ENCODE results near the gene MED27.
"Not testable (repeated sequence)": the region's sequence is repeated elsewhere in the genome, so short reads cannot be mapped to it uniquely, and the experiment has no call there.

The MED27 gene

DNA sequence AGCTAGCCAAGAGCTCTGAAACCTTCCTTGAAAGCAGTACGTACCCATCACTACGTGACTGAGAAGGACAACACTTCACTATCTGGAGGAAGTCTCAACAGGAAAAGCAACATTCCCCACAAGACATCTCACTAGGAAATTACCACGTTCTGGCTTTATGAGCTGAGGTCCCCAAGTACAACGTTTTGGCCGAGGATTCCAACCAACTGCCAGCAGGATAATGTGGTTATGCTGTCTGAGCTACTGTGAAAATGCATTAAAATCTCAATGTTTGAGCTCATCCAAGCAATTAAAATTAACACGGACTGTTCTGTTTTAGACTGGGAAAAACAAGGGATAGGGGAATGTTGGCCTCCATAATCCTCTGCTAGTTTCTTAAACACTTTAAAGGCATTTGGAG is 16.4 kb downstream of the MED27 start:
- H3K9me3 ChIP-seq (ENCODE audit: insufficient read depth, low read length) = peaks cover 13% of the 10 kb centered on the region; the same call in 1 of the 2 replicates
- no peak for TF ChIP-seq YY1 (IDR thresholded peaks at IDR 0.05; ENCODE audit: insufficient read depth, insufficient read length)
- TF ChIP-seq ZNF274 (IDR thresholded peaks at IDR 0.05; ENCODE audit: low read depth, low read length) = no peak
- no peak for TF ChIP-seq SUZ12 (IDR thresholded peaks at IDR 0.05; ENCODE audit: extremely low read depth, insufficient read depth, insufficient read length)
- H3K4me1 ChIP-seq (ENCODE audit: insufficient read depth, insufficient read length) = peaks cover 5% of the 10 kb centered on the region
- DNase-seq (ENCODE audit: low read depth, low spot score) = no peak
- H3K36me3 ChIP-seq (ENCODE audit: insufficient read depth, insufficient read length, low read length) = peaks cover 10% of the 10 kb centered on the region
- no peak overlapping the region for H3K4me3 ChIP-seq (ENCODE audit: insufficient read length, low read depth)
- H3K27me3 ChIP-seq (ENCODE audit: insufficient read depth, insufficient read length) = no peaks in the 10 kb centered on the region
- H3K9ac ChIP-seq (ENCODE audit: insufficient read length, low read depth) = no peak overlapping the region

DNA sequence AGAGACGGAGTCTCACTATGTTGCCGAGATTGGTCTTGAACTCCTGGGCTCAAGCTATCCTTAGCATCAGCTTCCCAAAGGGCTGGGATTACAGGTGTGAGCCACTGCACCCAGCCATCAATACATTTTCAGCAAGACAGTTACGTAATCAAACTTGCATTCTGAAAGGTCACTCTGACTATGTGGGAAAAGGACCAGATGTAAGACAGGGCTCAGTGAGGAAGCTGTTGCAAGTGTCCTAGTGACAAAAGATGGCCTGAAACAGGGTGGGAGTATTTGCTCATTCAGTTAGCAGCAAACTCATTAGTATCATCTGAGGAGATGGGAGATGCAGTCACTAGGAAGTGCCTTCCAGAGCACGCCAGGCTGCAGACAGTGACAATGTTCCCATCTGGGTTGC is 16.9 kb downstream of the MED27 start:
- Histone ChIP-seq H3K36me3 (ENCODE audit: insufficient read depth, insufficient read length, low read length) (peaks cover 7% of the 10 kb centered on the region), H3K4me3 (ENCODE audit: insufficient read length, low read depth) (no peak overlapping the region), H3K9ac (ENCODE audit: insufficient read length, low read depth) (no peak overlapping the region), H3K9me3 (ENCODE audit: insufficient read depth, low read length) (peaks cover 15% of the 10 kb centered on the region; the same call in 1 of the 2 replicates), H3K4me1 (ENCODE audit: insufficient read depth, insufficient read length) (peaks cover 3% of the 10 kb centered on the region), H3K27me3 (ENCODE audit: insufficient read depth, insufficient read length) (no peaks in the 10 kb centered on the region)
- DNase-seq (ENCODE audit: low read depth, low spot score) = no peak
- TF ChIP-seq SUZ12 (IDR thresholded peaks at IDR 0.05; ENCODE audit: extremely low read depth, insufficient read depth, insufficient read length) (no peak), YY1 (IDR thresholded peaks at IDR 0.05; ENCODE audit: insufficient read depth, insufficient read length) (no peak), ZNF274 (IDR thresholded peaks at IDR 0.05; ENCODE audit: low read depth, low read length) (no peak)

DNA sequence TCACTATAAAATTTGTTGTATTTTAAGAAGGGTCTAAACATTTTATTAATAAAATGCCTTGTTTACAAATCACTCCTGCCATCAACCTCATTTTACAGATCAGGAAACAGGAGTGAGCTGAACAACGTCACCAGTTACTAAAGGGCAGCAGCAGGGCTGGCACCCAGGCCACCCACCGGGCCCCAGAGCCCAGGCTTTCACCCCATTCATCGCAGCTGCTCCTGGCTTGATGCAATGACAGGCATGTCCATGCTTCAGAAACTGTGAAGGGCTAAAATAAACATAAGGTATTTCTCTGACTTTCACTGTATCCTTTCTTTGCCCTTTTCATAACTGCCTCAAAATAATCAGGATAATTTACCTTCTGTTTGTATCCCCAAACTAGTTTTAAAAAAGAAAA is 18.1 kb downstream of the MED27 start:
- no peak for DNase-seq (ENCODE audit: low read depth, low spot score)
- Histone ChIP-seq H3K9ac (ENCODE audit: insufficient read length, low read depth) (no peak overlapping the region), H3K4me3 (ENCODE audit: insufficient read length, low read depth) (no peak overlapping the region), H3K9me3 (ENCODE audit: insufficient read depth, low read length) (peaks cover 15% of the 10 kb centered on the region; the same call in 1 of the 2 replicates), H3K36me3 (ENCODE audit: insufficient read depth, insufficient read length, low read length) (peaks cover 11% of the 10 kb centered on the region), H3K4me1 (ENCODE audit: insufficient read depth, insufficient read length) (peaks cover 3% of the 10 kb centered on the region), H3K27me3 (ENCODE audit: insufficient read depth, insufficient read length) (no peaks in the 10 kb centered on the region)
- no peak for TF ChIP-seq ZNF274 (IDR thresholded peaks at IDR 0.05; ENCODE audit: low read depth, low read length)
- no peak for TF ChIP-seq SUZ12 (IDR thresholded peaks at IDR 0.05; ENCODE audit: extremely low read depth, insufficient read depth, insufficient read length)
- TF ChIP-seq YY1 (IDR thresholded peaks at IDR 0.05; ENCODE audit: insufficient read depth, insufficient read length) = no peak

DNA sequence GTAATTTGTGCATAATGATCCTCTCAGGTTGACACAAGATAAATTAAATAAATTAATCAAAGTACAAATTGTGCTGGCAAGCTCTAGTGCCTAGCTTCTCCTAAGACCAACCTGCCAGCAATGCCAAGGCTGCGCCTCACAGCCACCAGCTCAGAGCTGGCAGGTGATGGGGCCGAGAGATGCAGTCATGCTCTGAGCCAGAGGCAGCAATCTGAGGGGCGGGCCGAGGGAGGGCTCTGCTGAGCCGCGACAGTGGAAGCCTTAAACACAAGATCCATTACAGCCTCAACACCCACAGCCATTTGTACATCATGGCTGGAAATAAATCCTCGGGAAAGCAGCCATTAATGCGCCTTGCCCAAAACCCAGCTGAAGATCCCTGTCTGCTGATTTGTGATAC is 20.3 kb downstream of the MED27 start:
- Histone ChIP-seq H3K9ac (ENCODE audit: insufficient read length, low read depth) (no peak overlapping the region), H3K27me3 (ENCODE audit: insufficient read depth, insufficient read length) (no peaks in the 10 kb centered on the region)

DNA sequence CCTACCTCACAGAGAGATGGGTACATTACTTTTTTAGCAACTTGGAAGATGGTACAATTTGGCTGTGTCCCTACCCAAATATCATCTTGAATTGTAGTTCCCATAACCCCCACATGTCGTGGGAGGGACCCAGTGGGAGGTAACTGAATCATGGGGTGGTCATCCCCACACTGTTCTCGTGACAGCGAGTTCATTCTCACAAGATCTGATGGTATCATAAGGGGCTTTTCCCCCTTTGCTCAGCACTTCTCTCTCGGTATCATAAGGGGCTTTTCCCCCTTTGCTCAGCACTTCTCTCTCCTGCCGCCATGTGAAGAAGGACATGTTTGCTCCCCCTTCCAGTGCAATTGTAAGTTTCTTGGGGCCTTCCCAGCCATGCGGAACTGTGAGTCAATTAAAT is 21.4 kb downstream of the MED27 start:
- H3K4me3 ChIP-seq (ENCODE audit: insufficient read length, low read depth); DNase-seq (ENCODE audit: low read depth, low spot score); H3K4me1 ChIP-seq (ENCODE audit: insufficient read depth, insufficient read length); H3K27me3 ChIP-seq (ENCODE audit: insufficient read depth, insufficient read length); H3K36me3 ChIP-seq (ENCODE audit: insufficient read depth, insufficient read length, low read length); H3K9ac ChIP-seq (ENCODE audit: insufficient read length, low read depth): not testable (repeated sequence)
- peaks cover 15% of the 10 kb centered on the region; the same call in 1 of the 2 replicates for H3K9me3 ChIP-seq (ENCODE audit: insufficient read depth, low read length)

More for the DNA sequence above, 20.3 kb downstream of the MED27 start:
- H3K9me3 ChIP-seq (ENCODE audit: insufficient read depth, low read length) = peaks cover 15% of the 10 kb centered on the region; the same call in 1 of the 2 replicates
- no peak for DNase-seq (ENCODE audit: low read depth, low spot score)
- TF ChIP-seq YY1 (IDR thresholded peaks at IDR 0.05; ENCODE audit: insufficient read depth, insufficient read length) (no peak), ZNF274 (IDR thresholded peaks at IDR 0.05; ENCODE audit: low read depth, low read length) (no peak), SUZ12 (IDR thresholded peaks at IDR 0.05; ENCODE audit: extremely low read depth, insufficient read depth, insufficient read length) (no peak)
- no peak overlapping the region for H3K4me3 ChIP-seq (ENCODE audit: insufficient read length, low read depth)
- H3K4me1 ChIP-seq (ENCODE audit: insufficient read depth, insufficient read length) = peaks cover 3% of the 10 kb centered on the region
- H3K36me3 ChIP-seq (ENCODE audit: insufficient read depth, insufficient read length, low read length) = peaks cover 8% of the 10 kb centered on the region

DNA sequence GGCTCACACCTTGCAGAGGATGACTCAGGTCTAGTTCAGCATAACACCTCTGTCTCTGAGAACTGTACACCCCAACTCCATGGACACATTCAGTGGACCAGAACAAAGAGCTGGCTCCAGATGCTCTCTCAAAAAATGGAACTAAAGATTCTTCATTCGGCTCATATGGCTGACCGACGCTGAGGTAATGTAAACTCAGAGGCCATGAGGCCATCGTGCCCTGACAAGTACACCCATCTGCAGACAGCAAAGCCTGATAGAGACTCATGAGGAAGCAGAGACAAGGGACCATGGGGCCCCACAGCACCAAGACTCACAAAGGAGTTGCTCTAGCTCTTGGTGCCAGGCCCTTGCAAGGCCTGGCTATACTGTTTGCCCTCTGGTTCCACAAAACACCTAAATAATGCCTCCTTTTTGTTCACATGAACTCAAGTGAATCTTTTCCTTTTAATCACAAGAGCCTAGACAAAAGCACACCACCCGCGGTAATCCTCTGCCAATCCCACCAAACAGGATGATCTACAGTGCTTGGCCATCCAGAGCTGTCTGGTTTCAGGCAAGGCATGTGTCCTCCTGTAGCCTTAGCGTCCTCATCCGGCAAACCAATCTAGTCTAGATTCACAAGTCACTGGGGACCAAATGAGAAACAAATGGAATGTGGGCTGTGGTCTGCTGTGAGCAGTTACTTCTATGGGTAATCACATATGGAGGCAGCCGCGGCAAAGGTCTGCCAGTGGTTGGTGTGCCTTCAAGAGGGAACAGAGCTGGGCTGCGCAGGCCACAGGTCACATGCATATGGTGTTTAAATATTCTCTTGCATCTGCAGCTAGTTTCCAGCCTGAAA is 22.7 kb downstream of the MED27 start:
- H3K36me3 ChIP-seq (ENCODE audit: insufficient read depth, insufficient read length, low read length) = peaks cover 8% of the 10 kb centered on the region
- TF ChIP-seq YY1 (IDR thresholded peaks at IDR 0.05; ENCODE audit: insufficient read depth, insufficient read length) = no peak
- no peak for TF ChIP-seq SUZ12 (IDR thresholded peaks at IDR 0.05; ENCODE audit: extremely low read depth, insufficient read depth, insufficient read length)
- no peak for TF ChIP-seq ZNF274 (IDR thresholded peaks at IDR 0.05; ENCODE audit: low read depth, low read length)
- no peak overlapping the region for H3K4me3 ChIP-seq (ENCODE audit: insufficient read length, low read depth)
- no peak for DNase-seq (ENCODE audit: low read depth, low spot score)
- no peak overlapping the region for H3K9ac ChIP-seq (ENCODE audit: insufficient read length, low read depth)
- no peaks in the 10 kb centered on the region for H3K27me3 ChIP-seq (ENCODE audit: insufficient read depth, insufficient read length)
- H3K9me3 ChIP-seq (ENCODE audit: insufficient read depth, low read length) = peaks cover 15% of the 10 kb centered on the region; the same call in 1 of the 2 replicates
- H3K4me1 ChIP-seq (ENCODE audit: insufficient read depth, insufficient read length) = peaks cover 5% of the 10 kb centered on the region

DNA sequence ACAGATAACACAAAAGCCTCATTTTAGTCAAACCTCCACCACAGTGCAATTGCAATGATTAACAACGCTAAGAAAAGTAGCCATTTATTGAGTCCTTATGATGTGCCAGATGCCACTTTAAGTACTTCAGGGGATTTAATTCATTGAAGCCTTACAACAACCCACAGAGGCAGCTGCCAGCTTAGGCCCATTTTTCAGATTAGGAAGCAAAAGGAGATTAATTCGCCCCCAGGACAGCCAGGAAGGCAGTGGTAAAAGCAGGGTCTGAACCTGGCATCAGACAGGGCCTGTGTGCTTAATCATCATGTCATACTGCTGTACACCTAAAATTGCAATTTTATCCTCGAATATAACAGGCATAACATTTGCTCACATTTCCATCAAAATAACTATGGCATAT is 23.9 kb downstream of the MED27 start:
- H3K36me3 ChIP-seq (ENCODE audit: insufficient read depth, insufficient read length, low read length) = peaks cover 8% of the 10 kb centered on the region
- DNase-seq (ENCODE audit: low read depth, low spot score) = no peak
- H3K9ac ChIP-seq (ENCODE audit: insufficient read length, low read depth) = no peak overlapping the region
- H3K9me3 ChIP-seq (ENCODE audit: insufficient read depth, low read length) = peaks cover 15% of the 10 kb centered on the region; the same call in 1 of the 2 replicates
- no peaks in the 10 kb centered on the region for H3K27me3 ChIP-seq (ENCODE audit: insufficient read depth, insufficient read length)
- TF ChIP-seq SUZ12 (IDR thresholded peaks at IDR 0.05; ENCODE audit: extremely low read depth, insufficient read depth, insufficient read length) (no peak), YY1 (IDR thresholded peaks at IDR 0.05; ENCODE audit: insufficient read depth, insufficient read length) (no peak), ZNF274 (IDR thresholded peaks at IDR 0.05; ENCODE audit: low read depth, low read length) (no peak)
- peaks cover 5% of the 10 kb centered on the region for H3K4me1 ChIP-seq (ENCODE audit: insufficient read depth, insufficient read length)
- no peak overlapping the region for H3K4me3 ChIP-seq (ENCODE audit: insufficient read length, low read depth)

Data from NT2/D1 (cell line).